OCI-LY1 (cell line): ENCODE results near the gene PEX12.
"Not testable (repeated sequence)": the region's sequence is repeated elsewhere in the genome, so short reads cannot be mapped to it uniquely, and the experiment has no call there.

ENCODE experiments used
- H2AFZ ChIP-seq: fragments of 200-600 bp; sonication (generic), shearing (Covaris generic); 2 replicates; pipeline ENCODE4 v1.6.0; 2014; ENCODE audit warnings: antibody characterized with exemption, mild to moderate bottlenecking, low read length
- H3F3A ChIP-seq: fragments of 200-600 bp; sonication (generic), shearing (Covaris generic); 2 replicates; pipeline ENCODE4 v1.6.0; 2014; ENCODE audit warnings: mild to moderate bottlenecking, antibody characterized with exemption, low read length, moderate library complexity; ENCODE audit not compliant: insufficient read depth
- H3K27ac ChIP-seq: fragments of 200-600 bp; sonication (generic); 2 replicates; pipeline ENCODE4 v1.5.1; 2014; ENCODE audit warnings: low read length, mixed run types, mild to moderate bottlenecking, low read depth; ENCODE audit not compliant: poor library complexity, severe bottlenecking
- H3K27me3 ChIP-seq: fragments of 200-600 bp; sonication (generic); 2 replicates; pipeline ENCODE4 v1.6.0; 2014; ENCODE audit warnings: antibody characterized with exemption, mild to moderate bottlenecking, low read length, moderate library complexity; ENCODE audit not compliant: insufficient read depth
- H3K36me3 ChIP-seq: fragments of 200-600 bp; sonication (generic); 2 replicates; pipeline ENCODE4 v1.6.1; 2014; ENCODE audit warnings: mild to moderate bottlenecking, antibody characterized with exemption, low read length, moderate library complexity, mixed read lengths; ENCODE audit not compliant: insufficient read depth
- H3K4me1 ChIP-seq: fragments of 200-600 bp; sonication (generic); 2 replicates; pipeline ENCODE4 v1.5.1; 2014; ENCODE audit warnings: mild to moderate bottlenecking, low read length, moderate library complexity; ENCODE audit not compliant: insufficient read depth, severe bottlenecking
- H3K4me2 ChIP-seq: fragments of 200-600 bp; sonication (generic), shearing (Covaris generic); 2 replicates; pipeline ENCODE4 v1.6.1; 2014; ENCODE audit warnings: low read length
- H3K4me3 ChIP-seq: fragments of 200-600 bp; sonication (generic); 2 replicates; pipeline ENCODE4 v1.5.1; 2014; ENCODE audit warnings: low read length, low read depth, mild to moderate bottlenecking, mixed read lengths; ENCODE audit not compliant: poor library complexity, severe bottlenecking
- H3K79me2 ChIP-seq: fragments of 200-600 bp; shearing (Covaris generic); 2 replicates; pipeline ENCODE4 v1.6.1; 2016; ENCODE audit warnings: mixed run types, low read length, mixed read lengths; ENCODE audit not compliant: insufficient read depth
- H3K9ac ChIP-seq: fragments of 200-600 bp; sonication (generic), shearing (Covaris generic); 2 replicates; pipeline ENCODE4 v1.6.1; 2014; ENCODE audit warnings: mild to moderate bottlenecking, low read length, mixed read lengths
- H3K9me2 ChIP-seq: fragments of 200-600 bp; sonication (generic), shearing (Covaris generic); 2 replicates; pipeline ENCODE4 v1.6.1; 2014; ENCODE audit warnings: low read depth, mild to moderate bottlenecking, low read length, mixed read lengths
- H3K9me3 ChIP-seq: fragments of 200-600 bp; shearing (Covaris generic); 2 replicates; pipeline ENCODE4 v1.6.1; 2014; ENCODE audit warnings: low read length, mixed read lengths
- H4K20me1 ChIP-seq: fragments of 200-600 bp; sonication (generic), shearing (Covaris generic); 2 replicates; pipeline ENCODE4 v1.6.0; 2016; ENCODE audit warnings: mild to moderate bottlenecking, low read length; ENCODE audit not compliant: insufficient read depth
- CTCF ChIP-seq: fragments of 200-600 bp; sonication (generic), shearing (Covaris generic); IDR thresholded peaks from 2 replicates; pipeline ENCODE4 v1.5.1; 2017; ENCODE audit warnings: mild to moderate bottlenecking, antibody characterized with exemption, low read length, moderate library complexity, mixed read lengths
- EZH2 ChIP-seq: fragments of 200-600 bp; sonication (generic), shearing (Covaris generic); IDR thresholded peaks from 2 replicates; pipeline ENCODE4 v1.8.0; 2017; ENCODE audit warnings: borderline replicate concordance, mixed run types, mild to moderate bottlenecking, antibody characterized with exemption, low read length, moderate library complexity, mixed read lengths

Gene PEX12

GRCh38 chr17:35569405-35569804, 9.0 kb downstream of the PEX12 start:
- Histone ChIP-seq H3F3A (no peaks in the 10 kb centered on the region), H3K9me3 (no peaks in the 10 kb centered on the region), H3K9me2 (no peaks in the 10 kb centered on the region), H3K4me1 (peaks cover 26% of the 10 kb centered on the region), H4K20me1 (no peaks in the 10 kb centered on the region), H3K79me2 (peaks cover 23% of the 10 kb centered on the region), H3K9ac (peak overlapping the region; percentile 30; the same call in 1 of the 2 replicates), H2AFZ (no peak overlapping the region), H3K4me3 (peak overlapping the region; percentile 87), H3K4me2 (peak overlapping the region; percentile 84), H3K27me3 (no peaks in the 10 kb centered on the region), H3K36me3 (peaks cover 9% of the 10 kb centered on the region), H3K27ac (no peak overlapping the region)
- TF ChIP-seq EZH2, result no peak
- TF ChIP-seq CTCF, result no peak

GRCh38 chr17:35568561-35568960, 9.8 kb downstream of the PEX12 start:
- H3K9me3 ChIP-seq, result no peaks in the 10 kb centered on the region
- no peaks in the 10 kb centered on the region for H3F3A ChIP-seq
- peak overlapping the region; percentile 84 for H3K4me2 ChIP-seq
- H4K20me1 ChIP-seq, result no peaks in the 10 kb centered on the region
- peak overlapping the region; percentile 87 for H3K9ac ChIP-seq
- no peaks in the 10 kb centered on the region for H3K9me2 ChIP-seq
- H2AFZ ChIP-seq, result no peak overlapping the region
- H3K27me3 ChIP-seq, result no peaks in the 10 kb centered on the region
- peak overlapping the region; percentile 87 for H3K4me3 ChIP-seq
- no peak for TF ChIP-seq CTCF
- TF ChIP-seq EZH2, result no peak
- H3K4me1 ChIP-seq, result peaks cover 26% of the 10 kb centered on the region
- peaks cover 23% of the 10 kb centered on the region for H3K79me2 ChIP-seq
- H3K27ac ChIP-seq, result no peak overlapping the region
- peaks cover 2% of the 10 kb centered on the region for H3K36me3 ChIP-seq

- Histone ChIP-seq H3K4me1 (peaks cover 26% of the 10 kb centered on the region), H3F3A (no peaks in the 10 kb centered on the region), H3K9me3 (no peaks in the 10 kb centered on the region), H2AFZ (no peak overlapping the region), H3K9me2 (no peaks in the 10 kb centered on the region), H3K4me2 (peak overlapping the region; percentile 84; the same call in 1 of the 2 replicates), H3K9ac (no peak overlapping the region), H3K27me3 (no peaks in the 10 kb centered on the region), H4K20me1 (no peaks in the 10 kb centered on the region), H3K79me2 (peaks cover 23% of the 10 kb centered on the region), H3K36me3 (no peaks in the 10 kb centered on the region; the same call in 1 of the 2 replicates), H3K27ac (no peak overlapping the region), H3K4me3 (peak overlapping the region; percentile 87)
- TF ChIP-seq EZH2, result no peak
- no peak for TF ChIP-seq CTCF
These were observed 11.4 kb downstream of the PEX12 start for GRCh38 chr17:35566968-35567367.

- not testable (repeated sequence) for H3F3A ChIP-seq, H2AFZ ChIP-seq, H3K27ac ChIP-seq, H3K27me3 ChIP-seq, H3K4me1 ChIP-seq, H3K4me2 ChIP-seq, H3K36me3 ChIP-seq, H3K9me3 ChIP-seq, H3K79me2 ChIP-seq, H4K20me1 ChIP-seq, H3K4me3 ChIP-seq, H3K9ac ChIP-seq, H3K9me2 ChIP-seq
These were observed 15.2 kb downstream of the PEX12 start for GRCh38 chr17:35563181-35563580.
